HepG2 (cell line): ENCODE data around the gene CD4. TPM values are rescaled to one million over a fixed set of nuclear protein-coding genes. Genes with fewer than 3 reads are reported as not detected.

Experiments used
- ARNTL ChIP-seq: sonication (generic); formaldehyde crosslinking; IDR thresholded peaks from 2 replicates; pipeline ENCODE4 v1.4.0; 2020; ENCODE audit warnings: mild to moderate bottlenecking, missing genetic modification reagents
- CEBPB ChIP-seq: IDR thresholded peaks from 2 replicates; pipeline ENCODE4 v1.6.1; 2011; ENCODE audit warnings: low read depth, low read length, improper control_type of control experiment, borderline replicate concordance
- DNMT1 ChIP-seq: sonication (generic); formaldehyde crosslinking; IDR thresholded peaks from 2 replicates; pipeline ENCODE4 v1.5.1; 2020; ENCODE audit warnings: mild to moderate bottlenecking, missing genetic modification reagents
- EP300 ChIP-seq, 3 experiments: sonication (generic) in 1 of 3; formaldehyde crosslinking in 1 of 3; IDR thresholded peaks; 2 replicates each; pipeline versions ENCODE4 v1.5.1 to v1.6.1; 2011 to 2020; ENCODE audit warnings: low read depth in 2 of 3, low read length in 2 of 3, borderline replicate concordance in 1 of 3, improper control_type of control experiment in 1 of 3, mild to moderate bottlenecking in 1 of 3, missing genetic modification reagents in 1 of 3, moderate library complexity in 1 of 3
- HDAC6 ChIP-seq: fragments of 200-600 bp; sonication (generic); IDR thresholded peaks from 2 replicates; pipeline ENCODE4 v1.7.0; 2017; ENCODE audit warnings: mild to moderate bottlenecking, antibody characterized with exemption, low read length, low read depth
- KLF13 ChIP-seq: sonication (generic); formaldehyde crosslinking; IDR thresholded peaks from 2 replicates; pipeline ENCODE4 v1.4.0; 2020; ENCODE audit warnings: mild to moderate bottlenecking, missing genetic modification reagents
- KLF9 ChIP-seq: IDR thresholded peaks from 2 replicates; pipeline ENCODE4 v1.6.1; 2016; ENCODE audit warnings: low read depth
- MXD4 ChIP-seq: IDR thresholded peaks from 2 replicates; pipeline ENCODE4 v1.6.1; 2016; ENCODE audit warnings: mild to moderate bottlenecking, missing biosample characterization, missing genetic modification reagents
- NFATC3 ChIP-seq: sonication (generic); formaldehyde crosslinking; IDR thresholded peaks from 2 replicates; pipeline ENCODE4 v1.5.1; 2020; ENCODE audit warnings: mild to moderate bottlenecking, missing genetic modification reagents
- NFYC ChIP-seq: IDR thresholded peaks from 2 replicates; pipeline ENCODE4 v1.6.1; 2016; ENCODE audit warnings: missing genetic modification reagents, missing compliant biosample characterization
- PAF1 ChIP-seq: IDR thresholded peaks from 2 replicates; pipeline ENCODE4 v1.6.1; 2016; ENCODE audit warnings: missing genetic modification reagents, missing compliant biosample characterization
- POLR2AphosphoS2 ChIP-seq: IDR thresholded peaks from 2 replicates; pipeline ENCODE4 v1.6.1; 2011; ENCODE audit warnings: low read depth, low read length, improper control_type of control experiment
- POLR2G ChIP-seq: fragments of 200-400 bp; formaldehyde crosslinking; IDR thresholded peaks from 2 replicates; pipeline ENCODE4 v1.6.1; 2018; ENCODE audit warnings: mild to moderate bottlenecking, low read depth, low read length, moderate library complexity
- SRF ChIP-seq: IDR thresholded peaks from 2 replicates; pipeline ENCODE4 v1.6.1; 2011; ENCODE audit warnings: mild to moderate bottlenecking, low read depth, low read length, moderate library complexity
- TBL1XR1 ChIP-seq: fragments of 150-350 bp; IDR thresholded peaks from 2 replicates; pipeline ENCODE4 v1.6.1; 2014; ENCODE audit warnings: borderline replicate concordance, low read length; ENCODE audit not compliant: partially characterized antibody
- ZBTB7A ChIP-seq: sonication (generic); formaldehyde crosslinking; IDR thresholded peaks from 2 replicates; pipeline ENCODE4 v1.8.0; 2022; ENCODE audit warnings: mild to moderate bottlenecking, missing genetic modification reagents
- ZMAT3 ChIP-seq: sonication (generic); formaldehyde crosslinking; conservative IDR thresholded peaks from 2 replicates; pipeline ENCODE4 v1.7.0; 2021; ENCODE audit warnings: missing genetic modification reagents
- ZNF136 ChIP-seq: sonication (generic); formaldehyde crosslinking; IDR thresholded peaks from 2 replicates; pipeline ENCODE4 v1.8.1; 2022; ENCODE audit warnings: low read depth, mild to moderate bottlenecking, moderate library complexity, missing genetic modification reagents
- ZNF337 ChIP-seq: sonication (generic); formaldehyde crosslinking; IDR thresholded peaks from 2 replicates; pipeline ENCODE4 v1.5.1; 2020; ENCODE audit warnings: missing genetic modification reagents, low read depth, mild to moderate bottlenecking, borderline replicate concordance
- ZSCAN20 ChIP-seq: sonication (generic); formaldehyde crosslinking; IDR thresholded peaks from 2 replicates; pipeline ENCODE4 v1.4.0; 2020; ENCODE audit warnings: missing genetic modification reagents, mild to moderate bottlenecking, borderline replicate concordance
- polyA plus RNA-seq, 8 experiments: library from polyadenylated mRNA; depleted of rRNA in 3 of 8; stranded (reverse) in 7 of 8; unstranded in 1 of 8; fragments of >200 nt; fragmentation: Illumina TruSeq in 4 of 8; extraction: Trizol in 4 of 8; gene quantifications; 2 replicates each; pipeline versions ENCODE4 v1.2.1 to v1.2.3, GENCODE V29; 2011 to 2016; ENCODE audit warnings: low read depth in 4 of 8, missing spikeins in 1 of 8, mixed read lengths in 1 of 8; ENCODE audit not compliant: insufficient read depth in 1 of 8
- total RNA-seq, 5 experiments: library from RNA; depleted of rRNA; stranded (reverse); fragments of >200 nt; fragmentation: Illumina TruSeq; extraction: Trizol; gene quantifications; 2 replicates each; pipeline ENCODE4 v1.2.3, GENCODE V29; 2016; ENCODE audit warnings: low read depth in 1 of 5
- TF ChIP-seq, protein P1 (sequence below): sonication (generic); formaldehyde crosslinking; IDR thresholded peaks from 2 replicates; pipeline ENCODE4 v1.8.1; 2023; ENCODE audit warnings: missing genetic modification reagents, mild to moderate bottlenecking, borderline replicate concordance
- TF ChIP-seq, protein P2 (sequence below): sonication (generic); formaldehyde crosslinking; conservative IDR thresholded peaks from 2 replicates; pipeline ENCODE4 v1.4.0; 2020; ENCODE audit warnings: missing genetic modification reagents
- TF ChIP-seq, protein P3 (sequence below): sonication (generic); formaldehyde crosslinking; IDR thresholded peaks from 2 replicates; pipeline ENCODE4 v1.4.0; 2020; ENCODE audit warnings: missing genetic modification reagents
- TF ChIP-seq, protein P4 (sequence below): sonication (generic); formaldehyde crosslinking; IDR thresholded peaks from 2 replicates; pipeline ENCODE4 v1.5.0; 2020; ENCODE audit warnings: mild to moderate bottlenecking, low read depth, missing genetic modification reagents, borderline replicate concordance

The CD4 gene
- total and polyA plus RNA-seq, 2 of the 13 experiments (the other 11 are each of a cell fraction or from before 2014, with no cell fraction given), result 0.07 to 0.95 TPM

DNA sequence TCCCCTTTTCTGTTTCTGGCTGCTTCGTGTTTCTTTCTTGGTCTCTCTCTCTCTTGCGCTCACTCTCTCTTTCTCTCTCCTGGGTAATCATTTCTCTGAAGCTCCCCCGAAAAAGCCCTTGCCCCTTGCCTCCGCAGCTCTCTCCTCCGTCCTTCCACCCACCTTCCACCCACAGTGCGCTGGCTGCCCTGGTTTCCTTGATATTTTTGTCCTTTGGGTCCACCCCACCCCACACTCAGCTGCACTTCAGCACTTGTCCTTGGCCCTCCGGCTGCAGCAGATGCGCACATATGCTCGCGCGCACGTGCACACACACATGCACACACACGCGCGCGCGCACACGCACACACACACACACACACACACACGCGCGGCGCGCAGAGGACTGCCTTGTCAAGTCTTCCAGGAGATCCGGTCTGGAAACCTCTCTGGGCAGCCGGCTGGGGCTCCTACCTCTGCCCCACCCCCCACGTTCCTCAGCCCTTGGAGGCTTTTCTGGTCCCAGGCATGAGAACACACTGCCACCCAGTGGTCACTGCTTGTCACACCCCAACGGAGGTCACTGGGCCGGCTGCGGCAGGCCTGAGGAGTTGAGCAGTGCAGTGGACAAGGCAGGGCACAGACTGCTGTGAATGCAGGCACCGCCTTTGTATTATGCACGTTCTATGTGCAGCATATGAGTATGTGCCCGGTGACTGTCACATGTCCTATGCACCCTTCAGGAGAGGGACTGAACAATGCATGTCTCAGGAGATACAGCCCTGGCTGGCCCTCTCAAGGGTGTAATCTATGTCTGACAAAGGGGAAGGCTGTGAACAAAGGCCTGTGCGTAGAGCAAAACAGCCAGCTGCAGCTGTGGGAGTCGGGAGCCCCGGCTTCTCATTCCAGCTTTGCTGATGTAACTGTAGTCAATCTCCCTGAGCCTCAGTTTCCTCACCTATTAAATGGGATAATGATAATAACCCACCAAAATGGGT lies 10.5 kb upstream of the CD4 start (continued):
- TF ChIP-seq, protein P1, sequence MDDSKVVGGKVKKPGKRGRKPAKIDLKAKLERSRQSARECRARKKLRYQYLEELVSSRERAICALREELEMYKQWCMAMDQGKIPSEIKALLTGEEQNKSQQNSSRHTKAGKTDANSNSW, result no peak
- TF ChIP-seq SRF (0 out of 2 replicates have a peak, but pooled peaks have one; percentile 37), MXD4 (CRISPR knock-in tag) (peak; percentile 65; the same call in 1 of the 2 replicates), ZSCAN20 (CRISPR knock-in tag) (no peak), PAF1 (no peak), ZNF337 (CRISPR knock-in tag) (no peak), NFATC3 (CRISPR knock-in tag) (no peak), DNMT1 (CRISPR knock-in tag) (no peak; the same call in 1 of the 2 replicates), ARNTL (CRISPR knock-in tag) (peak; percentile 96), NFYC (CRISPR knock-in tag) (no peak), HDAC6 (no peak), ZBTB7A (CRISPR knock-in tag) (no peak), EP300 (IDR thresholded peaks at IDR 0.05; ENCODE audit: low read depth in 2 of 2, low read length in 2 of 2) (peak in 1 of 2 experiments; percentile 41; a peak in 2 of 4 replicates), EP300 (CRISPR knock-in tag; IDR thresholded peaks at IDR 0.05; ENCODE audit: borderline replicate concordance) (peak; percentile 53; the same call in 1 of the 2 replicates), POLR2AphosphoS2 (no peak), CEBPB (no peak), KLF13 (no peak), TBL1XR1 (no peak), ZNF136 (CRISPR knock-in tag) (no peak), POLR2G (0 out of 2 replicates have a peak, but pooled peaks have one; percentile 8), KLF9 (no peak), ZMAT3 (CRISPR knock-in tag) (peak; percentile 78; the same call in 1 of the 2 replicates)
- TF ChIP-seq, protein P2, sequence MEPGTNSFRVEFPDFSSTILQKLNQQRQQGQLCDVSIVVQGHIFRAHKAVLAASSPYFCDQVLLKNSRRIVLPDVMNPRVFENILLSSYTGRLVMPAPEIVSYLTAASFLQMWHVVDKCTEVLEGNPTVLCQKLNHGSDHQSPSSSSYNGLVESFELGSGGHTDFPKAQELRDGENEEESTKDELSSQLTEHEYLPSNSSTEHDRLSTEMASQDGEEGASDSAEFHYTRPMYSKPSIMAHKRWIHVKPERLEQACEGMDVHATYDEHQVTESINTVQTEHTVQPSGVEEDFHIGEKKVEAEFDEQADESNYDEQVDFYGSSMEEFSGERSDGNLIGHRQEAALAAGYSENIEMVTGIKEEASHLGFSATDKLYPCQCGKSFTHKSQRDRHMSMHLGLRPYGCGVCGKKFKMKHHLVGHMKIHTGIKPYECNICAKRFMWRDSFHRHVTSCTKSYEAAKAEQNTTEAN (CRISPR knock-in tag), result peak; percentile 94
- TF ChIP-seq, protein P3, sequence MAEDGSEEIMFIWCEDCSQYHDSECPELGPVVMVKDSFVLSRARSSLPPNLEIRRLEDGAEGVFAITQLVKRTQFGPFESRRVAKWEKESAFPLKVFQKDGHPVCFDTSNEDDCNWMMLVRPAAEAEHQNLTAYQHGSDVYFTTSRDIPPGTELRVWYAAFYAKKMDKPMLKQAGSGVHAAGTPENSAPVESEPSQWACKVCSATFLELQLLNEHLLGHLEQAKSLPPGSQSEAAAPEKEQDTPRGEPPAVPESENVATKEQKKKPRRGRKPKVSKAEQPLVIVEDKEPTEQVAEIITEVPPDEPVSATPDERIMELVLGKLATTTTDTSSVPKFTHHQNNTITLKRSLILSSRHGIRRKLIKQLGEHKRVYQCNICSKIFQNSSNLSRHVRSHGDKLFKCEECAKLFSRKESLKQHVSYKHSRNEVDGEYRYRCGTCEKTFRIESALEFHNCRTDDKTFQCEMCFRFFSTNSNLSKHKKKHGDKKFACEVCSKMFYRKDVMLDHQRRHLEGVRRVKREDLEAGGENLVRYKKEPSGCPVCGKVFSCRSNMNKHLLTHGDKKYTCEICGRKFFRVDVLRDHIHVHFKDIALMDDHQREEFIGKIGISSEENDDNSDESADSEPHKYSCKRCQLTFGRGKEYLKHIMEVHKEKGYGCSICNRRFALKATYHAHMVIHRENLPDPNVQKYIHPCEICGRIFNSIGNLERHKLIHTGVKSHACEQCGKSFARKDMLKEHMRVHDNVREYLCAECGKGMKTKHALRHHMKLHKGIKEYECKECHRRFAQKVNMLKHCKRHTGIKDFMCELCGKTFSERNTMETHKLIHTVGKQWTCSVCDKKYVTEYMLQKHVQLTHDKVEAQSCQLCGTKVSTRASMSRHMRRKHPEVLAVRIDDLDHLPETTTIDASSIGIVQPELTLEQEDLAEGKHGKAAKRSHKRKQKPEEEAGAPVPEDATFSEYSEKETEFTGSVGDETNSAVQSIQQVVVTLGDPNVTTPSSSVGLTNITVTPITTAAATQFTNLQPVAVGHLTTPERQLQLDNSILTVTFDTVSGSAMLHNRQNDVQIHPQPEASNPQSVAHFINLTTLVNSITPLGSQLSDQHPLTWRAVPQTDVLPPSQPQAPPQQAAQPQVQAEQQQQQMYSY (CRISPR knock-in tag), result no peak; the same call in 1 of the 2 replicates
- TF ChIP-seq, protein P4, sequence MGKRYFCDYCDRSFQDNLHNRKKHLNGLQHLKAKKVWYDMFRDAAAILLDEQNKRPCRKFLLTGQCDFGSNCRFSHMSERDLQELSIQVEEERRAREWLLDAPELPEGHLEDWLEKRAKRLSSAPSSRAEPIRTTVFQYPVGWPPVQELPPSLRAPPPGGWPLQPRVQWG, result no peak
